Activated CD4-positive, alpha-beta memory T cell treated with anti-CD3 and anti-CD28 coated beads for 36 hours (primary cell): ENCODE results near the gene VDAC1. TPM values are rescaled to one million over a fixed set of nuclear protein-coding genes. Genes with fewer than 3 reads are reported as not detected.

Experiments used
- CTCF ChIA-PET: fragments of 350-600 bp; sonication (Branson Sonifier 250); formaldehyde crosslinking; loops from one replicate; lab custom pipeline; 2021; ENCODE audit warnings: antibody characterized with exemption, inconsistent platforms; lab: Charles Lee
- POLR2A ChIA-PET: fragments of 350-600 bp; sonication (Branson Sonifier 250); formaldehyde crosslinking; loops from one replicate; lab custom pipeline; 2021; ENCODE audit warnings: antibody characterized with exemption; lab: Charles Lee
- DNase-seq: peaks from one replicate; pipeline ENCODE4 v3.0.0-alpha.2; 2020
- H3K27ac Mint-ChIP-seq: one replicate; pipeline ENCODE4 v1.8.0; 2021; ENCODE audit warnings: mixed read lengths
- H3K27me3 Mint-ChIP-seq: one replicate; pipeline ENCODE4 v1.8.0; 2021; ENCODE audit warnings: mixed read lengths
- H3K36me3 Mint-ChIP-seq: one replicate; pipeline ENCODE4 v1.8.0; 2021; ENCODE audit warnings: mixed read lengths
- H3K4me1 Mint-ChIP-seq: one replicate; pipeline ENCODE4 v1.8.0; 2021; ENCODE audit warnings: low read depth, mixed read lengths
- H3K4me3 Mint-ChIP-seq: one replicate; pipeline ENCODE4 v1.8.0; 2021; ENCODE audit warnings: mild to moderate bottlenecking, mixed read lengths
- H3K9me3 Mint-ChIP-seq: one replicate; pipeline ENCODE4 v1.8.0; 2021; ENCODE audit warnings: mixed read lengths
- intact Hi-C: fragments of 100-400 bp; cut with micrococcal nuclease; formaldehyde crosslinking; loops from one replicate; pipeline ENCODE4 v1.15.1; 2023
- total RNA-seq, 2 experiments: library from RNA; stranded (reverse); gene quantifications; one replicate each; pipeline ENCODE4 v1.2.3, GENCODE V29; 2021

VDAC1 gene
- total RNA-seq, 2 experiments from 2014 or later = 407 to 416 TPM

DNA sequence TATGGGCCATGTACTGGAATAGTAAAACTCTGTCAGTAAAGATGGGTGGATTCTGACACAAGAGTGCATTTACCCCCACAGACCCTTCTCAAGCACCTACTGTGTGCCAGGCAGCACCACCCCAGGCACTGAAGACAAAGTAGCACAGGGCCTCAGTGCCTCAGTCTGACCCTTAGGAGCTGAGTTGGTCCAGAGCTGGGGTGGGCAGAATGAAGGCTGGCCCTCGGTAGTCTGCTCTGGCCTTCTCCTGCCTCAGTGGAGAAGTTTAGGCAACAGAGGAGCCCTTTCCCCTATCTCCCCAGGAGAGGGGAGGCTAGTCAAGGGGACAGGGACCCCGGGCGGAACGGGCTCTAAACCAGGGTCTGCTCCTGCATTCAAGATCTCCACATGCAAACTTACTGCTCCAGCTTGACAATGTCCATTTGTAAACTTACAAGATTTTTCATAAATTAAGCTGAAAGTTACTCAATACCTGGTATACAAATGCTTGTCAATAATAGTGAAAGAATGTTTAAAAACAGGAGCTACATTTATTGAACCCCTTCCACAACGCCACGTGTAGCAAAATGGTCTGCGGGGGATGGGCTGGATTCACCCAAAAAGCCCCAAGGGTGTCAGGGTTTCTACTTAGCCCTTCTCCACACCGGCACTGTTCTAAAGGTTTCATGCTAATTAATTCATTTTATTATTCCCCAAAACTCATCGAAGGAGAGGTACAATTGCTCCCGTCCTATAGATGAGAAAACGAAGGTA, 1.5 kb downstream of the VDAC1 start:
- H3K27ac Mint-ChIP-seq = peak overlapping the region; percentile 97

DNA sequence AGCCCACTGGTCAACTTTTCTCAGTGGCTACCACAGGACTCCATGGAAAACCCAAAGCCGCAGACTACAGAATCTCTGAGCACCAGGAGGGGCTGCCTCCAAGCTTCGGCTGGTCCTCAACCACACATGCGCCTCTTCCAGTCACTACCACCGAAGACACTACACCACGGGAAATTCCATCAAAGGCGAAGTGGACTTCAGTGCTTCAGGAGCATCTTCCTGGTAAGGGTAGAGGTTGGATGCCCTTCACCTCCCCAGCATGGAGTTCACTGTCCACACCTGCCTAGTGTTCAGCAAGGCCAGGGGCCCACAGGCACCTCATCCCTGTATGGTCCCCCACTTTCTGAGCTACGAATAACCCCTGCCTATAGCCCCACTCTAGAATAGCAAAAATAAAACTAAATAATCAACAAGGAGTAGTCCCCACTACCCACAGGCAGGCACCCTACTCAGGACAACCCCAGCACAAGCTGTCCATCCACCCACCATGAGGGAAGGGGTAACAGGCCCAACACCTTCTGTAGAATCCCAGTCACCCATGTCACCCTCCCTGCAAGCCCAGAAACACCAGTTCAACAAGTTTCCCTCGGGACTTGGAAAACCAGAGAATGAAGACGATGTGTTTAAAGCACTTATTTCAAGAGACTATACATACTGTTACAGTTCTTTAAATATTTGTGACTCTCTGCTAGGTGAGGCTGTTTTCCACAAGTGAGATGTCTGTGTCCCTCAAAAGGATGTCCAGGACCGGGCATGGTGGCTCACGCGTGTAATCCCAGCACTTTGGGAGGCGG, 2.6 kb downstream of the VDAC1 start:
- ChIA-PET CTCF (interaction anchor here (8.5 kb wide), 1 partner anchor 37 kb away, joined by 41 read pairs; no protein-coding TSS in a partner anchor), POLR2A (interaction anchor here (1.2 kb wide), 1 partner anchor 147 kb away, joined by 3 read pairs; no protein-coding TSS in a partner anchor)
- Mint-ChIP-seq H3K36me3 (peaks cover 21% of the 10 kb centered on the region), H3K27me3 (no peaks in the 10 kb centered on the region), H3K9me3 (no peaks in the 10 kb centered on the region), H3K4me1 (peaks cover 45% of the 10 kb centered on the region), H3K27ac (no peak overlapping the region), H3K4me3 (peak overlapping the region; percentile 90)
- intact Hi-C loops = loop anchor here (5.0 to 10.0 kb wide), 2 partner anchors 225 to 733 kb away; partner anchors contain the start of genes CAMLG and PPP2CA
- DNase-seq = no peak

More for the DNA sequence above, 1.5 kb downstream of the VDAC1 start:
- Mint-ChIP-seq H3K36me3 (peaks cover 21% of the 10 kb centered on the region), H3K4me1 (peaks cover 44% of the 10 kb centered on the region), H3K4me3 (peak overlapping the region; percentile 90), H3K9me3 (no peaks in the 10 kb centered on the region), H3K27me3 (no peaks in the 10 kb centered on the region)
- ChIA-PET CTCF (interaction anchor here (0.8 to 8.5 kb wide), 7 partner anchors 11 to 138 kb away, joined by 3 to 41 read pairs (median 5); no protein-coding TSS in a partner anchor), POLR2A (interaction anchor here (0.6 to 2.5 kb wide), 17 partner anchors 8 to 223 kb away, joined by 3 to 12 read pairs (median 4); partner anchors contain the start of genes PPP2CA and SKP1)
- no peak for DNase-seq
- intact Hi-C loops = loop anchor here (1.0 to 10.0 kb wide), 3 partner anchors 35 to 732 kb away; partner anchors contain the start of genes C5orf15, CAMLG and PPP2CA

DNA sequence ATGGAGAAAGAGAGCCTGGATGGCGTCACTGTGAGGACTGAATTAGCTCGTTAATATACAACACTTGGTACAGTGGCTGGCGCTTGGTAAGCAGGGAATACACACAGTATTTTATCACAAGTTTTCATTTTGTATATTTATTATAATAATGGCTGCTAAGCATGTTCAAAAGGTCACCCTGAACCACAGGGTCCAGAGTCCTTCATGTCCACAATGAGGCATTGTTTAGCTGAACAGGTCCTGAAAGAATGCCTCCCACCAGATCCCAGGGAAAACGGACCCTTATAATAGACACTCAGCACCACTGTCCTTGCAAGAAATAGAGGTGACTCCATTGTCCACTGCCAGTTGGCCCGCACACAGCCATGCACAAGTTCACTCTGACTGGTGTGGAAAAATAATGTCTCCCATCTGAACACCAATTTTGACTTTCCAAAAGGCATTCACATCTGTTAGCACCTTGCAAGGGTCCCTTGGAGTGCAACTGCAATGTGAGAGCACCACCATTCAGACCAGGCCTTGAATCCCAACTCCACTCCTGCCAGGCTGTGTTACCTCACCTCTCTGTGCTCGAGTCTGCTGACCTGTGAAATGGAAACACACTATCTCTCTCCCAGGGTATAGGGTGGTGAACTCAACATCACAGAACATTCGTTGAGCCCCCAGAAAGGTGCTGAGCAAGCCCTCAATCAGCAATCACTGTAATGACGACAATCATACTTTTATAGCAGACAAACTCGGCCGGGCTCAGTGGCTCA, 3.9 kb downstream of the VDAC1 start:
- H3K9me3 Mint-ChIP-seq = no peaks in the 10 kb centered on the region
- ChIA-PET POLR2A (no interaction called here), CTCF (interaction anchor here (0.9 to 1.9 kb wide), 3 partner anchors 21 to 139 kb away, joined by 3 to 5 read pairs (median 4); no protein-coding TSS in a partner anchor)
- intact Hi-C loops = loop anchor here (5.0 to 10.0 kb wide), 2 partner anchors 226 to 734 kb away; partner anchors contain the start of genes CAMLG and PPP2CA
- no peak for DNase-seq
- no peaks in the 10 kb centered on the region for H3K27me3 Mint-ChIP-seq
- H3K36me3 Mint-ChIP-seq = peaks cover 21% of the 10 kb centered on the region
- H3K27ac Mint-ChIP-seq = no peak overlapping the region
- H3K4me3 Mint-ChIP-seq = no peak overlapping the region
- H3K4me1 Mint-ChIP-seq = peaks cover 52% of the 10 kb centered on the region

- POLR2A ChIA-PET = no interaction called here
- intact Hi-C loops = loop anchor here (5.0 to 10.0 kb wide), 2 partner anchors 227 to 735 kb away; partner anchors contain the start of genes CAMLG and PPP2CA
- Mint-ChIP-seq H3K9me3 (no peaks in the 10 kb centered on the region), H3K36me3 (peaks cover 21% of the 10 kb centered on the region), H3K27me3 (no peaks in the 10 kb centered on the region), H3K4me1 (peaks cover 50% of the 10 kb centered on the region), H3K4me3 (no peak overlapping the region), H3K27ac (no peak overlapping the region)
- no peak for DNase-seq
- CTCF ChIA-PET = interaction anchor here (0.9 to 1.9 kb wide), 4 partner anchors 18 to 140 kb away, joined by 3 to 6 read pairs (median 4); no protein-coding TSS in a partner anchor
Measured at GRCh38 chr5:134000091-134000511, 4.7 kb downstream of the VDAC1 start.

GRCh38 chr5:133998807-133999206, 6.0 kb downstream of the VDAC1 start:
- intact Hi-C loops = no loop called here
- ChIA-PET CTCF (interaction anchor here (1.3 to 1.9 kb wide), 5 partner anchors 9 to 109 kb away, joined by 3 to 6 read pairs (median 5); no protein-coding TSS in a partner anchor), POLR2A (interaction anchor here (0.6 kb wide), 1 partner anchor 7 kb away, joined by 4 read pairs; no protein-coding TSS in a partner anchor)
- no peaks in the 10 kb centered on the region for H3K9me3 Mint-ChIP-seq
- H3K4me1 Mint-ChIP-seq = peaks cover 59% of the 10 kb centered on the region
- peaks cover 22% of the 10 kb centered on the region for H3K36me3 Mint-ChIP-seq
- H3K27me3 Mint-ChIP-seq = no peaks in the 10 kb centered on the region
- no peak overlapping the region for H3K27ac Mint-ChIP-seq
- no peak for DNase-seq
- H3K4me3 Mint-ChIP-seq = no peak overlapping the region

- H3K27ac Mint-ChIP-seq = no peak overlapping the region
- ChIA-PET CTCF (interaction anchor here (0.7 to 1.4 kb wide), 4 partner anchors 9 to 206 kb away, joined by 3 to 6 read pairs (median 4); no protein-coding TSS in a partner anchor), POLR2A (no interaction called here)
- peaks cover 62% of the 10 kb centered on the region for H3K4me1 Mint-ChIP-seq
- no peaks in the 10 kb centered on the region for H3K27me3 Mint-ChIP-seq
- DNase-seq = no peak
- H3K4me3 Mint-ChIP-seq = no peak overlapping the region
- H3K9me3 Mint-ChIP-seq = no peaks in the 10 kb centered on the region
- H3K36me3 Mint-ChIP-seq = peaks cover 17% of the 10 kb centered on the region
- intact Hi-C loops = no loop called here
Measured at GRCh38 chr5:133998042-133998441, 6.7 kb downstream of the VDAC1 start.

DNA sequence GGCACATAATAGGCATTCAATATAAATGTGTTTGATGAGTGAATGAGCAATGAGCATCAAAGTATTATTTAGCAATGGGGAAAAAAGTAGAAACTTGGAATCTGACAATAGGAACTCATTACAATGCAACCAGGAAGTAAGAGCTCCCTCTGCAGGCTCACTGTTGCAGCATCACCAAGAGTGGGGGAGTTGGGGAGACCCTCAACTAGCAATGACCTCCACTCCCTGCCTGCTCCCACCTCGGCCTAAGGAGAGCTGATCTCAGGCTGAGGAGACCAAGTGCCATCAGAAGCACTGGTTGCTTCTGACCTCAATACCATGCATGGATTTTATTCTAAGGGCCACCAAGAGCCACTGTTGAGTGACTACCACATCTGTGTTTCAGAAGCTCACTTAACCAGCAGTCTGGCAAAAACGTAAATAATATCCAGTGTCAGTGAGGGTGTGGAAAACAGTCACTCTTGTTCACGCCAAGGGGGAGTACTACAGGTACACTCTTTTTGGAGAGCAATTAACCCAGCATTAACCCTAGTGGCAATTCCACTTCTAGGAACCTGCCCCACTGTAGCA, 8.0 kb downstream of the VDAC1 start:
- intact Hi-C loops = no loop called here
- DNase-seq = peak; percentile 22
- peaks cover 13% of the 10 kb centered on the region for H3K36me3 Mint-ChIP-seq
- H3K4me1 Mint-ChIP-seq = peaks cover 55% of the 10 kb centered on the region
- H3K9me3 Mint-ChIP-seq = no peaks in the 10 kb centered on the region
- ChIA-PET CTCF (interaction anchor here (0.7 to 2.1 kb wide), 8 partner anchors 11 to 202 kb away, joined by 3 to 9 read pairs (median 4); no protein-coding TSS in a partner anchor), POLR2A (interaction anchor here (0.6 to 0.9 kb wide), 3 partner anchors 58 to 945 kb away, joined by 3 to 4 read pairs (median 3); no protein-coding TSS in a partner anchor)
- H3K4me3 Mint-ChIP-seq = no peak overlapping the region
- H3K27ac Mint-ChIP-seq = no peak overlapping the region
- H3K27me3 Mint-ChIP-seq = no peaks in the 10 kb centered on the region

DNA sequence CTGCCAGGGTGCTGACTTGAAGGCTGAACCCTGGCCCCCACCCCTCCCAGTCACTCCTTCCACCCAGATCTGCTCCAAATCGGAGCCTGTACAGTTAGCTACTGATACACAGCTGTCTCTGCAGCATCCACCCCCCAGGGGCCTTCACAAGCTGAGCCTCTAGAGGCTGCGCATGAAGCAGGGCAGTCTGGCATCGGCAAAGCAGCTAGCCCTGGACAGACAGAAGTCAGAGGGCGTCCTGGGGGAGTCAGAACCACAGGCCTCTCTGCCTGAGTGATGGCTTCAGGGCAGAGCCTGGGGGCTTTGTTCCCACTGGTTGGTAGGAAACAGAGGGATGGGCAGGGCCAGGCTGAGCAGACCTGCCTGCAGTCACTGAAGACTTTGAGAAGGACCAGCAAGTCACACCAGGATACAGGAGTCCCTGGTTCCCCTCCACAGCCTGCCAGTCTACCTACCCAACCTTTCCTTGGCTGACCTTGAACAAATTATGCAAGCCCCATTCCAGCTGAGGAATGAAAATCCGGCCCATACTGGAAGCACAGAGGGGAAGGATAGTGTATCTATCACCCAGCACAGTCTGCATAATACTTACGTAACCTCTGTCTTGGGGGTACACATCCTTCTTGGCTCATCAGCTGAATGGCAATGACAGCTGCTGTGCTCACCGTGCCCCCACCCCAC, 8.8 kb downstream of the VDAC1 start:
- H3K4me1 Mint-ChIP-seq = peaks cover 51% of the 10 kb centered on the region
- POLR2A ChIA-PET = interaction anchor here (0.9 to 2.6 kb wide), 2 partner anchors 19 to 57 kb away, joined by 4 to 7 read pairs; no protein-coding TSS in a partner anchor
- CTCF ChIA-PET = interaction anchor here (0.7 to 2.1 kb wide), 10 partner anchors 9 to 203 kb away, joined by 3 to 9 read pairs (median 4); no protein-coding TSS in a partner anchor
- no peak overlapping the region for H3K4me3 Mint-ChIP-seq
- H3K27me3 Mint-ChIP-seq = no peaks in the 10 kb centered on the region
- no peak overlapping the region for H3K27ac Mint-ChIP-seq
- peaks cover 13% of the 10 kb centered on the region for H3K36me3 Mint-ChIP-seq
- H3K9me3 Mint-ChIP-seq = no peaks in the 10 kb centered on the region
- intact Hi-C loops = no loop called here
- no peak for DNase-seq

GRCh38 chr5:133995341-133995740, 9.4 kb downstream of the VDAC1 start:
- CTCF ChIA-PET = interaction anchor here (0.7 to 1.6 kb wide), 6 partner anchors 9 to 417 kb away, joined by 3 to 5 read pairs (median 4); partner anchors contain the start of gene CDKN2AIPNL
- no peak overlapping the region for H3K4me3 Mint-ChIP-seq

GRCh38 chr5:133994990-133995333, 9.8 kb downstream of the VDAC1 start:
- DNase-seq = no peak
- Mint-ChIP-seq H3K4me3 (no peak overlapping the region), H3K9me3 (no peaks in the 10 kb centered on the region), H3K4me1 (peaks cover 41% of the 10 kb centered on the region), H3K27me3 (no peaks in the 10 kb centered on the region), H3K36me3 (peaks cover 20% of the 10 kb centered on the region), H3K27ac (no peak overlapping the region)
- CTCF ChIA-PET = interaction anchor here (0.7 to 1.6 kb wide), 7 partner anchors 9 to 417 kb away, joined by 3 to 5 read pairs (median 4); partner anchors contain the start of gene CDKN2AIPNL
- intact Hi-C loops = no loop called here
- POLR2A ChIA-PET = interaction anchor here (0.7 to 2.6 kb wide), 2 partner anchors 9 to 18 kb away, joined by 3 to 7 read pairs; no protein-coding TSS in a partner anchor

More at GRCh38 chr5:133995341-133995740, 9.4 kb downstream of the VDAC1 start:
- Mint-ChIP-seq H3K27ac (no peak overlapping the region), H3K36me3 (peaks cover 16% of the 10 kb centered on the region), H3K27me3 (no peaks in the 10 kb centered on the region), H3K9me3 (no peaks in the 10 kb centered on the region), H3K4me1 (peaks cover 45% of the 10 kb centered on the region)
- intact Hi-C loops = no loop called here
- POLR2A ChIA-PET = interaction anchor here (0.7 to 2.6 kb wide), 2 partner anchors 9 to 18 kb away, joined by 3 to 7 read pairs; no protein-coding TSS in a partner anchor
- DNase-seq = no peak
